GM18873 (cell line): ENCODE data around the gene OR2A14.
"Not testable (repeated sequence)": the region's sequence is repeated elsewhere in the genome, so short reads cannot be mapped to it uniquely, and the experiment has no call there.

Source experiments
- ATAC-seq: cut with Tn5 transposase; IDR thresholded peaks from one replicate; pipeline ENCODE4 v1.9.1; 2021; ENCODE audit warnings: mild to moderate bottlenecking, moderate library complexity, moderate number of reproducible peaks; ENCODE audit not compliant: unreplicated experiment, low FRiP score

The OR2A14 gene, protein sequence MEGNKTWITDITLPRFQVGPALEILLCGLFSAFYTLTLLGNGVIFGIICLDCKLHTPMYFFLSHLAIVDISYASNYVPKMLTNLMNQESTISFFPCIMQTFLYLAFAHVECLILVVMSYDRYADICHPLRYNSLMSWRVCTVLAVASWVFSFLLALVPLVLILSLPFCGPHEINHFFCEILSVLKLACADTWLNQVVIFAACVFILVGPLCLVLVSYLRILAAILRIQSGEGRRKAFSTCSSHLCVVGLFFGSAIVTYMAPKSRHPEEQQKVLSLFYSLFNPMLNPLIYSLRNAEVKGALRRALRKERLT

DNA sequence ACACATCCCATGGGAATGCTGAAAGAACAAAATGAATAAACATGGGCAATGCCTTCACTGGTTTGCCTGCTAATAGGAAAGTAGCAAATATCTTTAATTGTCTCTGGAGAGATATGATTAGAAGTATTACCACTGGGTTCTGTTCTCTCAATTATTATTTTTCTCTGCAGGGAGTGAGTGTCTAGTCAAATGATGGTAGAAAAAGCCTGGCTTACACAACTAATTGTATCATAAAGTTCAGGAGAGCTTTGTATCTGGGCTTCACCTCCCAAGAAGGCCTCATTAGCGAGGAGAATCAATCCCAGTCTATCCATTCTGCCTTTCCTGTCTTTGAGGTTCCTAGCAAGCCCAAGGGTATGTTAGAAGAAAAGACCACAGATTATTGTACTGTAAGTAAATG is at the start of gene OR2A14:
Gene OR2A14 (plus strand): TSS at position 301 of the 400 bp plus-strand sequence. CDS start 5,937 bp downstream, outside the sequence.
- no peak for ATAC-seq

DNA sequence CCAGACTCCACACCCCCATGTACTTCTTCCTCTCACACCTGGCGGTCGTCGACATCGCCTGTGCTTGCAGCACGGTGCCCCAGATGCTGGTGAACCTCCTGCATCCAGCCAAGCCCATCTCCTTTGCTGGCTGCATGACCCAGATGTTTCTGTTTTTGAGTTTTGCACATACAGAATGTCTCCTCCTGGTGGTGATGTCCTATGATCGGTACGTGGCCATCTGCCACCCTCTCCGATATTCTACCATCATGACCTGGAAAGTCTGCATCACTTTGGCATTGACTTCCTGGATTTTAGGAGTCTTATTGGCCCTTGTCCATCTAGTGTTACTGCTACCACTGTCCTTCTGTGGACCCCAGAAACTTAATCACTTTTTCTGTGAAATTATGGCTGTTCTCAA is 48.6 kb upstream of the OR2A14 start:
- ATAC-seq: no peak

DNA sequence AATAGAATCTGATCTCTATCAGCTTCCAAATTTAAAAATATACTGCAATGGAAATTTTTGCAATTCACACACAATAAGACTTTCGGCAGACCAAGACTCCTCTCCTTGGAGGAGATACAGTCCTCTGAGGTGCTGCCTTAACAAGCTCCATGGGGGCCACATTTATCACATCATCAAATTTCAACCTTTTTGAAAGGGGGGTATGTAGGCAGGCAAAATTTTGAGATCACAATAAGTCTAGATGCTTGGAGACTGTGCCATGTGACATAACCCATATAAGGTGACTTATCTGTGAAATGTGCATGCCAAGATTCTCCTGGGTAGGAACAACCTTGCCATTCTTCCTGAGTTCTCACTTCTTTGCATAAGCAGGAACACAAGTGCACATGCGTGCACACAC is 37.0 kb upstream of the OR2A14 start, which contains the start of gene OR2A12:
Gene OR2A12 (plus strand): TSS at position 301 of the 400 bp plus-strand sequence. CDS start 8,830 bp downstream, outside the sequence.
- no peak for ATAC-seq

DNA sequence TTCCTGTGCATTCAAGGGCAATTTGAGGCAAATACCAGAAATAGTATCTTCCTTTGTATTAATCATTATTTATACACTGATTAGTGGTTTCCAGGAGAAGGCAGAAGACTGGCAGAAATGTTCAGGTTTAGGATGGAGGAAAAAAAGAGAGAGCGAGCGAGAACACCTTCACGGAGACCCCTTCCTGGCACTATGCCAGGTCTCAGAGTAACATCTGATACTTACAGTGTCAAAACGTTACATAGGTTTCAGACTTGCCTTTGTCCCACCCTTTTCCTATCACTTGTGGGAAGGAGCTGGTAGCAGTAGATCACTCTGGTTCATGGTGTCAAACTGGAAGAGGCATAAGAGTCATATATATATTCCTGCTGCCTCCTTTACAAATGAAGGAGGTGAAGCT is 36.2 kb upstream of the OR2A14 start:
- no peak for ATAC-seq

DNA sequence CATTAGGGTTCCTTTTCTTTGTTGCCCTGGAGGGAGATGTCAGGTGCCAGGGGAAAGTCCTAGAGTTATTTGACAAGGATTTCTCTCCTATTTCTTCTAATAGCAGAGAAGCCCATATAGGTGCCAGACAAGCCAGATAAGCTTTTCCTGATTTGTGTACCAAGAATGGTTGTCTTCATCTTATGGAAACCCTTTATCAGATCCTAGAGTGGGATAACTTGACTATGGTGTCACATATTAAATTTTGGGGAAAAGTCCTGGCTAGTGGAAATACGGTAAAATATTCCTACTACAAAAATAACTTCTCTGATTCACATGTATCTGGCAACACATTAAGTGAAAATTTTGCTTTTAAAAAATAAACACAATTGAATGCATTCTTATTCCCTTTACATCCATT is 35.7 kb upstream of the OR2A14 start:
- ATAC-seq: no peak

DNA sequence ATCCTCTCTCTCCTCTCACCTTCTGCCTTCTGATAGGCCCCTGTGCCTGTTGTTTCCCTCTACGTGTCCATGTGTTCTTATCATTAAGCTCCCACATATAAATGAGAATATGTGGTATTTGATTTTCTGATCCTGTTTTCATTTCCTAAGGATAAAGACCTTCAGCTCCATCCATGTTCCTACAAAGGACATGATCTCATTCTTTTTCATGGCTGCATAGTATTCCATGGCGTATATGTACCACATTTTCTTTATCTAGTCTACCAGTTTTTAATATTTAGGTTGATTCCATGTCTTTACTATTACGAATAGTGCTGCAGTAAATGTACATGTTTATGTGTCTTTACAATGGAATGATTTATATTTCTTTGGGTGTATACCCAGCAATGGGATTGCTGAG is 32.3 kb upstream of the OR2A14 start:
- ATAC-seq: no peak

DNA sequence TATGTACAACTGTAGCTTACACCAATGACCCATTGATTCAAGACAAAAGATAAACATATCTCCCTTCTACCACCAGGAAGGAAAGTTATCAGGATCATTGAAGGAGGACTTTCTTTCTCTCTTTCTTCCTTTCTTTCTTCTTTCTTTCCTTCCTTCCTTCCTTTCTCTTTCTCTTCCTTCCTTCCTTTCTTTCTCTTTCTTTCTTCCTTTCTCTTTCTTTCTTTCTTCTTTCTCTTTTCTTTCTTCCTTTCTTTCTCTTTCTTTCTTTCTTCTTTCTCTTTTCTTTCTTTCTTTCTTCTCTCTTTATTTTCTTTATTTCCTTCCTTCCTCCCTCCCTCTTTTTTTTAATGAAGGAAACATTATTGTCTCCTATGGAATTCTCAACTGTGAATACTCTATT is 24.2 kb upstream of the OR2A14 start:
- no peak for ATAC-seq

DNA sequence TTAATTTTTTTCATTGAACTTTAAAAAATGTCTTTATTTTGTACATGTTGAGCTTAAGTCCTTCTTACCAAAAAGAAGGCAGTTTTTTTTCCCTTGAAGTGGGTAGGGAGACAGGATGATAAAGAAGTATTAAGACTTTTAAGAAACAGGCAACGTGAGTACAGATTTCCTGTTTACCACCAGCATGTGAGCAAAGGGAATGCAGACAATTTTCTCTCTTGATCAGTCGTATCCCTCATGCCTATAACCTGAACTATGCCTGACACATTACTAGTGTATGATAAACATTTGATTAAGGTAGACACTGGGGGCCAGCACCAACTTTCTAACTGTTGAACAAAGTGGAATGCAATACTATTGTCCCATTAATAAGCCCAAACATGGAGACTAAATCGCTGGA is 22.4 kb upstream of the OR2A14 start:
- ATAC-seq: no peak

DNA sequence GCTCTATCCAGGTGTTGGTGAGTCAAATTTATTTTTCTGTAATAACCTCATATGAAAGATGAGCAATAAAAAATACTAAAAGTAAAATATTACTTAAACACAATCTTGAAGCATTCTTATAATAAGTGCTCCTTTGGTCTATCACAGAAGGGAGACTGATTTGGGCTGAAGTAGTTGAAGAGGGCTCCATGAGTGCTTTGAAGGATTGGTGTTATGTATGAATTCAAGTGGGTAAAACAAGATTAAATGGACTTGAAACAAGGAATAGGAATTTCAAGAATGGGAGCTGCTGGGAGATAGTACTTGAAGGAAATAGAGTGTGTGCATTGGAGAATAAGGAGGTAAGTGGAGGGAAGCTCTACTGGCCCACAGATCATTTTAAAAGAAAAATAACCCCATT is 20.9 kb upstream of the OR2A14 start:
- ATAC-seq: no peak

DNA sequence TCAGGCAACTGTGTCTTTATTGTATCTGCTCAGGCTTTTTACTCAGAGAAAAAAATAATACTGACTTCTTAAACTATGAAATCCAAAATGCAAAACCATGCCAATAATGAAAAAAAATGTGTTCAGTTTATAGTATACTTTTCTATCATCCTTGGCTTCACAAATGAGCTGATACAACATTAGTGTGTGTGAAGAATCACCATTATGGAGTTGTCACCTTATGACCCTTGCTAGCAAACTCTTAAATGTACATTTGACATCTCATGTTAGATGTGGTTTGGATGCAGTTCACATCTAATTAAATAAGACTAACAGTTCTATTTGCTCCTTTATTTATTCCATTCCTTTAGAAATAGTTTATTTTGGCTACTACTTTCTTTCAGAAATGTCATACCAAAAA is 17.8 kb upstream of the OR2A14 start:
- ATAC-seq: no peak

DNA sequence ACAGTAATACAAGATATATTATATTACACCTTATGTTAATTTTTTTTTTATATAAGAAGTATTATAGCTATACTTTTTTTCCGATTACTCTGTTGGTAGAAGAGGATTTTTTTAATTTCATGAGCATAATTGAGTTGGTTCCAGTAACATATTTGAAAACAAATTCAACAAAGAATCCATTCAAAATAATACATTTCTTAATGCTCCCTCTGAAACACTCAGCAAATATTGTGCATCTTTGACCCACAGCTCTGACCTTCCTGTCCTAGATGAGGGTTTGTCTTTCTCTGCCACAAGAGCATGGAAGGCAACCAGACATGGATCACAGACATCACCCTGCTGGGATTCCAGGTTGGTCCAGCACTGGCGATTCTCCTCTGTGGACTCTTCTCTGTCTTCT is 13.7 kb upstream of the OR2A14 start, which contains the start of gene OR2A2:
Gene OR2A2 (plus strand): TSS at position 301 of the 400 bp plus-strand sequence. CDS start 0 bp downstream, at position 301.
- ATAC-seq: no peak

DNA sequence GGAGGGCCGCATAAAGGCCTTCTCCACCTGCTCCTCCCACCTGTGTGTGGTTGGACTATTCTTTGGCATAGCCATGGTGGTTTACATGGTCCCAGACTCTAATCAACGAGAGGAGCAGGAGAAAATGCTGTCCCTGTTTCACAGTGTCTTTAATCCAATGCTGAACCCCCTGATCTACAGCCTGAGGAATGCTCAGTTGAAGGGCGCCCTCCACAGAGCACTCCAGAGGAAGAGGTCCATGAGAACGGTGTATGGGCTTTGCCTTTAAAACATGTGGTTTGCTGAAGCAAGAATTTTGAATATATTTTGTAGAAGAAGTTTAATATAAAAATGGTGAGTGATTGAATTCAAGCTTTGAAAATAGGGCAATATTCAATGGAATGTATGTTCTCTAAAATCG is 12.7 kb upstream of the OR2A14 start:
- no peak for ATAC-seq

DNA sequence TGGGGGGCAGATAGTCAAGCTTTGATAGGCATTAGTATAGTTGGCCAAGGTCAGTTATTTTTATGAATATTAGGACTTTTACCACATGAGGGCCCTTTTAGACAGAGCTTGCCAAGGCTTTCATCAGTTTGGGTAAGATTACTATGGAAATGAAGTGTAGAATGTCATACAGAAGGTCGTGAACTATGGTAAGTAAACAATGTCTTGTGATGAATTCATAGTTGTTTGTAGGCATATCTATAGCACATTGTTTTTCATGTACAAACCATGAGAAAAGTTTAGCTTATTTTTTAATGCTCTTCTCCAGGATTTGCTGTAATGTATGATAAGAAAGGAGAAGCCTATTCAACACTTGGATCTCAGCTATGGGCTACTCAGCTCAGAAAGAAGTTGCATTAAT is 9.3 kb upstream of the OR2A14 start:
- no peak for ATAC-seq

DNA sequence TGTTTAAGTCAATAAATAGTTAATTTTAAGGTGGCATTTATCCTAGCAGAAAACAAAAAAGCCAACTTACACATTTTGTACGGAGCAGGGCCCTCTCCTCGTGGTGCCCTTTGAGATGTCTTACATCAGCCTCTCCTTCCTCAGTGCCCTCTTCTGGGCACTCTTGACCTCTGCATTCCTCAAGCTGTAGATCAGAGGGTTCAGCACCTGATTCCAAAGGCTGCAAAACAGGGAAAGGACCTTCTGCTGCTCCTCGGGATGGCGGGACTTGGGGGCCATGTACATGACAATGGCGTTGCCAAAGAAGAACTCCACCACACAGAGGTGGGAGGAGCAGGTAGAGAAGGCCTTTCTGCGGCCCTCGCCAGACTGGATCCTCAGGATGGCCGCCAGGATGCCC is 4.6 kb upstream of the OR2A14 start:
- ATAC-seq: no peak

DNA sequence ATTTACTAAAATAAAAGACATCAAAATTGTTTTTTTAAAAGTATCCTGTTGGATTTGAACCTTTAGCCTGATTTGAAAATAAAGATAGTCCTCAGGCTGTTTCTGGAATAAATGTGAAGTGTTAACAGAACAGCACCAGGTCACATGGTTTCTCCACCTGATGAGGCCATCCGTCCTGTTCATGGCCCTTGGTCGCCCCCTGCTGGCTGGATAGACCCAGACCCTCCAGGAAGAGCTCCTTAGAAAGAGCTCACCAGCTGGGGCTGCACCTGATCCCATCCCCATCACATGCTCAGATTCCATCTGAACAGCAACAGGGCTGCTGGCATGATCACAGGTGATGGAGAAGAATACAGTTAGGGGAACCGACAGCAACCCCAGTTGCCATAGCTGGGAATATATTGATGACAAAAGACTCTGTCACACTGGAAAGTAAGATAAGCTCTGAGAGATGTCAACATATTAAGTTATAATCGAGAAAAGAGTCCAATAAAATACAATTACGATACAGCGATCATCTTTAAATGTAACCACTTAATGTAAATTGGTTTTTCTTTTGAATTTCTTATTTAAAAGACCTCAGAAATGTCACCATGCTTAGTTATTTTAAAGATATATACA is 4.8 kb downstream of the OR2A14 start:
- ATAC-seq: peak; percentile 97

DNA sequence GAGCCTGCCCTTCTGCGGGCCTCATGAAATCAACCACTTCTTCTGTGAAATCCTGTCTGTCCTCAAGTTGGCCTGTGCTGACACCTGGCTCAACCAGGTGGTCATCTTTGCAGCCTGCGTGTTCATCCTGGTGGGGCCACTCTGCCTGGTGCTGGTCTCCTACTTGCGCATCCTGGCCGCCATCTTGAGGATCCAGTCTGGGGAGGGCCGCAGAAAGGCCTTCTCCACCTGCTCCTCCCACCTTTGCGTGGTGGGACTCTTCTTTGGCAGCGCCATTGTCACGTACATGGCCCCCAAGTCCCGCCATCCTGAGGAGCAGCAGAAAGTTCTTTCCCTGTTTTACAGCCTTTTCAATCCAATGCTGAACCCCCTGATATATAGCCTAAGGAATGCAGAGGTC is 6.6 kb downstream of the OR2A14 start:
- ATAC-seq: not testable (repeated sequence)

DNA sequence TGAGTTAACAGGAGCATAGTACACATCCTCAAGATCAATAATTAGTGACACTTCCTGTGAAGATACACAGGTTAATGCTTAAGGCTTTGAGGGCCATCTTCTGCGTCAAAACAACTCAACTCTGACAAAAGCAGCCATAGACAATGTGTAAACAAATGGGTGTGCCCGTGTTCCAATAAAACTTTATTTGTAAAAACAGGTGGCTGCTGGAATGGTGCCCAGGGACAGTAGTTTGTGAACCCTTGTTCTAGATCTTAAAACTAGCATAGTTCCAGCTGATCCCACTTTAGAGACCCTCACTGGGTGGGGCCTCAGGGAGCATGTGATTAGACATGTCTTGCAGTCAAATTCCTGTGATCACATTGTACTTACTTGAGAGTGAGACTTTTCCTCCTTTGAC is 7.8 kb downstream of the OR2A14 start:
- no peak for ATAC-seq

DNA sequence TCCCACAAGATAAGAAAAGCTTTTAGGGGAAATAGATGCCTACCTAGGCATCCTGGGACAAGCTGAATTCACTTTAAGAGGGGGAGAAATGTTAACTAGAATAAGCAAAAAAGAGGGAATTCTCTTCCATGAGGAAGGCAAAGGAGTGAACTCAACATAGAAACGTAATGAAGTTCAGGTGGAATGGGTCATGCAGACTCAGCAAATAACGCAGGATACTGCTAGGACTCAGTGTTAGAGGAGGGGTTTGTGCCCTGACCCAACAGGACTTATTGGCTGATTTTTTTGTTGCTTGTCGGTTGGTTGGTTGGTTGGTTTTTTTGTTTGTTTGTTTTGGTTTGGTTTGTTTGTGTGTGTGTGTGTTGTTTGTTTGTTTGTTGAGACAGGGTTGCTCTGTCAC is 9.3 kb downstream of the OR2A14 start:
- no peak for ATAC-seq

DNA sequence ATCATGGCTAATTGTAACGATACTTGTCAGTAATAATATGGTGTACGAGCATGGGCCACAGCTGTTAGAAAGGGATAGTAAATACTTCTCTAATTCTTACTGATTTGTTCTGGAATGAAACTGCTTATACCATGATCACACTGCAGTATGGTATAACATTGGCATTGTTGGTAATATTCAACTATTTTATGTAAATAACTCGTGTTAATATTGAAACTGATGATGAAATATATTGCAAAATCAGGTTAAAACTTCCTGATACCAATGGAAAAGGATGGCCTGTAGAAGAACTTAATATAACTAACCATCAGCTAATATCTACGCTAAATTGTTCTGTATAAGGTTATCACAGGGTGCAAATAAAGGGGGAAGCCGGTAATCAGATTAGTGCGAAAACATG is 10.3 kb downstream of the OR2A14 start:
- no peak for ATAC-seq

DNA sequence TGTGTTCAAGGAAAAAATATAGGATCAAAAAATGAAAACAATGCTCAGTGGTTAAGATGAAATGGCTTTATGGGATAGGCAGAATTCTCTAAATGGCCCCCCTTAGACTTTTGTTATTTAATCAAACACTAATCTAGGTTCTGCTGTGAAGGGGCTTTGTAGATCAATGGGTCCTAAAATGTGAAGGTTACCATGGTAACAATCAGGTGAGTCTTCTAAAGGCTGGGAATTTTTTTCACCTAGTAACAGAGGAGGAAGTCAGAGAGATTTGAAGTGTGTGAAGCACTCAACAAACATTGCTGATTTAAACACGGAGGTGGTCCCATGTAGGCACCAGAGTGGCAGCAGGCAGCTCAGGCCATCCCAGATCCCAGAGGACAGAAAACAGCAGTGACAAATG is 11.1 kb downstream of the OR2A14 start:
- no peak for ATAC-seq

DNA sequence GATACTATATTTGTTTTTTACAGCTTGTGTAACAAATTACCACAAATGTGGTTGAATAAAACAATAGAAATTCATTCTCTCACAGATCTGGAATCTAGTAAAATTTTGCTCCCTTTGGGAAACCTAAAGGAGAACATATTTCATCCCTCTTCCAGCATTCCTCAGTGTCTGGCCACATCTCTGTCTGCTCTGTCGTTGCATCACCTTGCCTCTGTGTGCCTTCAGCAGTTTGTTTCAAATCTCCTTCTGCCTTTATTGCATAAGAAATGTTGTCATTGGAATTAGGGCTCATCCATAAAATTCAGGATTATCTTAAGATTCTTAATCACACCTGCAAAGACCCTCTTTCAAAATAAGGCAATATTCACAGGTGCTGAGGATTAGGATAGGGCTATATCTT is 14.5 kb downstream of the OR2A14 start:
- no peak for ATAC-seq

DNA sequence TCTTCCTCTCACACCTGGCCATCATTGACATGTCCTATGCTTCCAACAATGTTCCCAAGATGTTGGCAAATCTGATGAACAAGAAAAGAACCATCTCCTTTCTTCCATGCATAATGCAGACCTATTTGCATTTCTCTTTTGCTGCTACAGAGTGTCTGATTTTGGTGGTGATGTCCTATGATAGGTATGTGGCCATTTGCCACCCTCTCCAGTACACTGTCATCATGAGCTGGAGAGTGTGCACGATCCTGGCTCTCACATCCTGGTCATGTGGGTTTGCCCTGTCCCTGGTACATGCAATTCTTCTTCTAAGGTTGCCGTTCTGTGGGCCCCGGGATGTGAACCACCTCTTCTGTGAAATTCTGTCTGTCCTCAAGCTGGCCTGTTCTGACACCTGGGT is 19.2 kb downstream of the OR2A14 start:
- no peak for ATAC-seq
